Natural killer cell (primary cell): Measurements from ENCODE around the gene KLK12. TPM values are rescaled to one million over a fixed set of nuclear protein-coding genes. Genes with fewer than 3 reads are reported as not detected.

ENCODE experiments used
- ATAC-seq, 3 donors: fragments of 150-1000 bp in 2 of 3; fragments of 200-7000 bp in 1 of 3; cut with Tn5 transposase; 1 replicate in 1 of 3; 2 replicates in 2 of 3; pipeline ENCODE4 v1.10.0; 2021; ENCODE audit warnings: mild to moderate bottlenecking in 2 of 3, moderate library complexity in 2 of 3
- DNase-seq, 2 donors: peaks; one replicate each; pipeline versions ENCODE4 v3.0.0 to v3.0.0-alpha.2; 2013 to 2021; ENCODE audit warnings: mixed read lengths in 1 of 2
- H3K27ac ChIP-seq: one replicate; pipeline ENCODE4 v1.5.1; 2013; ENCODE audit warnings: mild to moderate bottlenecking, low read length
- H3K27me3 ChIP-seq: one replicate; pipeline ENCODE4 v1.6.1; 2013; ENCODE audit warnings: low read length; ENCODE audit not compliant: control insufficient read depth, insufficient read depth
- H3K36me3 ChIP-seq: one replicate; pipeline ENCODE4 v1.6.1; 2013; ENCODE audit warnings: low read length; ENCODE audit not compliant: control insufficient read depth, insufficient read depth
- H3K4me1 ChIP-seq: one replicate; pipeline ENCODE4 v1.6.1; 2013; ENCODE audit warnings: low read length; ENCODE audit not compliant: control insufficient read depth, insufficient read depth
- H3K4me3 ChIP-seq: one replicate; pipeline ENCODE4 v1.5.1; 2013; ENCODE audit warnings: low read length
- H3K9me3 ChIP-seq: one replicate; pipeline ENCODE4 v1.6.1; 2013; ENCODE audit warnings: low read length; ENCODE audit not compliant: control insufficient read depth, insufficient read depth
- H3K27ac Mint-ChIP-seq, 2 donors: one replicate each; pipeline ENCODE4 v1.8.0; 2022; ENCODE audit warnings: mild to moderate bottlenecking in 2 of 2, mixed read lengths in 2 of 2, moderate library complexity in 1 of 2
- H3K27me3 Mint-ChIP-seq, 2 donors: one replicate each; pipeline ENCODE4 v1.8.0; 2022; ENCODE audit warnings: low read depth in 2 of 2, mixed read lengths in 2 of 2
- H3K36me3 Mint-ChIP-seq: one replicate; pipeline ENCODE4 v1.8.0; 2022; ENCODE audit warnings: mixed read lengths
- H3K4me1 Mint-ChIP-seq, 2 donors: one replicate each; pipeline ENCODE4 v1.8.0; 2022; ENCODE audit warnings: mixed read lengths in 2 of 2
- H3K4me3 Mint-ChIP-seq: one replicate; pipeline ENCODE4 v1.8.0; 2022; ENCODE audit warnings: mild to moderate bottlenecking, moderate library complexity, mixed read lengths
- H3K9me3 Mint-ChIP-seq, 2 donors: one replicate each; pipeline ENCODE4 v1.8.0; 2022; ENCODE audit warnings: mixed read lengths in 2 of 2
- WGBS: methylation state at CpG from one replicate; pipeline ENCODE4 v1.1.7; 2013; ENCODE audit warnings: missing lambda C conversion rate; ENCODE audit not compliant: insufficient coverage; 5-methylcytosine and 5-hydroxymethylcytosine counted together
- intact Hi-C: fragments of 100-400 bp; cut with micrococcal nuclease; formaldehyde crosslinking; loops from one replicate; pipeline ENCODE4 v1.14.2; 2022
- total RNA-seq, 4 donors: library from RNA; stranded (reverse); fragments of 120-200 nt in 1 of 4; gene quantifications; one replicate each; pipeline versions ENCODE4 v1.2.3 to v1.2.4, GENCODE V29; 2013 to 2022
- TF ChIP-seq, protein P1 (sequence below): fragments of 200-600 bp; IDR thresholded peaks from one replicate; pipeline ENCODE4 v1.8.0; 2022; ENCODE audit warnings: antibody characterized with exemption

Gene KLK12
- total RNA-seq, 3 donors from 2014 or later (not counting 1 experiment from before 2014, with no cell fraction given) = not detected

DNA sequence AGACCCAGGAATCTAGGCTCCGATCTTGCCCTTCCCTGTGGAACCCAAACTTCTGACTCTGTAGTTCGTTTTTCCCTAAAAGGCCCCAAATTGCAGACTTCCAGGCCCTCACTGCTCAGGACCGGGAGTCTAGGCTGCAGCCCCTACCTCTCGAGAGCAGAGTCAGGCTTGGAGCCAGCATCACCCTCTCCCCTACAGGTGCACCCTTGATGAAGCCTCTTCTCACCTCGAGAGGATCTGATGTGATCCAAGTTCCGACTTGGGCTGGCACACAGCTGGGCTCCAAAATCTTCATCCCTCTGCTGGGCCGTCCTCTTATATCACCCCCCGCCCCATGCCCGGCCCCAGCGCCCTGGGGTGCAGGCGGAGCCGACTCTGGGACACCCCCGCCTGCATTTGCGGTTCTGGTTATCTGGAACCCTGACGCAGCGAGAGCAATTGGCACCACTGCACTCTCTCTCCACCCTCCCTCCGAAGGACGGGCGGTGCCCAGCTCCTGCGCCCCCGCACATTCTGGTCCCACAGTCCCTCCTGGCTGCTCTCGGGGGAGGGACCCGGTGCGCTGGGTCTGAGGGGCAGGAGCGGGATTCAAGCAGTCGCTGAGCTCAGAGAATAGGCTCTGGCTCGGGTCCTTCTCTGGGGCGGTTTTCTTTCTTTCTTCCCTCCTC lies 51.0 kb downstream of the KLK12 start, which contains the start of gene KLK7:
Gene KLK7 (minus strand): TSS at position 293 of the 668 bp plus-strand sequence. CDS start 1,518 bp downstream, outside the sequence.
- peaks cover 22 to 39% of the 10 kb centered on the region in 2 donors for H3K27me3 Mint-ChIP-seq
- H3K4me1 Mint-ChIP-seq = no peaks in the 10 kb centered on the region
- H3K9me3 Mint-ChIP-seq = no peaks in the 10 kb centered on the region

DNA sequence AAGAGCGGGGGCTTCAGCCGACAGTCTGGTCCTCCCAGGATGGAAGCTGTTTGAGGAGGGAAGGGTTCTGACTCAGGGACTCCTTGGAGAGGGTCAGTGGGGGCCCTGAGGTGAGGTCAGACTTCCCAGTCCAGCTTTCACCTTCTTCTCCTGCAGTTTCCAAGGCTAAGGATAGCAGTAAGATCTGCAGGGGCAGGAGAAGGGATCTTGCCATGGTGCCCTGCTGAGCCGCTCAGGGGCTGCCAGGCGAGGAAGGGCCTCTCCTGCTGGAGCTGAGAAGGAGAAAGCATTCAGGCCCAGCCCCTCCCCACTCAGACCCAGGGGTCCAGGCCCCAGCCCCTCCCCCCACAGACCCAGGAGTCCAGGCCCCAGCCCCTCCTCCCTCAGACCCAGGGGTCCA lies 52.6 kb downstream of the KLK12 start:
- no peaks in the 10 kb centered on the region for H3K36me3 ChIP-seq
- ATAC-seq (no peak), DNase-seq (no peak)
- Mint-ChIP-seq H3K36me3 (no peaks in the 10 kb centered on the region), H3K4me1 (no peaks in the 10 kb centered on the region), H3K27ac (no peak overlapping the region), H3K27me3 (peaks cover 24 to 34% of the 10 kb centered on the region in 2 donors), H3K4me3 (no peak overlapping the region), H3K9me3 (no peaks in the 10 kb centered on the region)
- H3K27me3 ChIP-seq = peaks cover 2% of the 10 kb centered on the region
- H3K4me3 ChIP-seq = no peak overlapping the region
- no peaks in the 10 kb centered on the region for H3K4me1 ChIP-seq
- H3K9me3 ChIP-seq = no peaks in the 10 kb centered on the region
- whole genome bisulfite sequencing = 85% methylated on average over 4 of the region's 4 CpGs
- no peak overlapping the region for H3K27ac ChIP-seq
- intact Hi-C loops = no loop called here
- TF ChIP-seq, protein P1, sequence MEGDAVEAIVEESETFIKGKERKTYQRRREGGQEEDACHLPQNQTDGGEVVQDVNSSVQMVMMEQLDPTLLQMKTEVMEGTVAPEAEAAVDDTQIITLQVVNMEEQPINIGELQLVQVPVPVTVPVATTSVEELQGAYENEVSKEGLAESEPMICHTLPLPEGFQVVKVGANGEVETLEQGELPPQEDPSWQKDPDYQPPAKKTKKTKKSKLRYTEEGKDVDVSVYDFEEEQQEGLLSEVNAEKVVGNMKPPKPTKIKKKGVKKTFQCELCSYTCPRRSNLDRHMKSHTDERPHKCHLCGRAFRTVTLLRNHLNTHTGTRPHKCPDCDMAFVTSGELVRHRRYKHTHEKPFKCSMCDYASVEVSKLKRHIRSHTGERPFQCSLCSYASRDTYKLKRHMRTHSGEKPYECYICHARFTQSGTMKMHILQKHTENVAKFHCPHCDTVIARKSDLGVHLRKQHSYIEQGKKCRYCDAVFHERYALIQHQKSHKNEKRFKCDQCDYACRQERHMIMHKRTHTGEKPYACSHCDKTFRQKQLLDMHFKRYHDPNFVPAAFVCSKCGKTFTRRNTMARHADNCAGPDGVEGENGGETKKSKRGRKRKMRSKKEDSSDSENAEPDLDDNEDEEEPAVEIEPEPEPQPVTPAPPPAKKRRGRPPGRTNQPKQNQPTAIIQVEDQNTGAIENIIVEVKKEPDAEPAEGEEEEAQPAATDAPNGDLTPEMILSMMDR = no peak

More for the DNA sequence above, 51.0 kb downstream of the KLK12 start, which contains the start of gene KLK7:
- Histone ChIP-seq H3K36me3 (no peaks in the 10 kb centered on the region), H3K27me3 (peaks cover 2% of the 10 kb centered on the region), H3K9me3 (no peaks in the 10 kb centered on the region), H3K4me3 (no peak within 1 kb of the TSS), H3K27ac (no peak within 1 kb of the TSS), H3K4me1 (no peaks in the 10 kb centered on the region)
- ATAC-seq (no peak), DNase-seq (no peak)
- Mint-ChIP-seq H3K27ac (no peak within 1 kb of the TSS), H3K4me3 (no peak within 1 kb of the TSS), H3K36me3 (no peaks in the 10 kb centered on the region)
- WGBS = 17% methylated on average over 28 of the region's 28 CpGs
- TF ChIP-seq, protein P1 = no peak
- intact Hi-C loops = no loop called here

DNA sequence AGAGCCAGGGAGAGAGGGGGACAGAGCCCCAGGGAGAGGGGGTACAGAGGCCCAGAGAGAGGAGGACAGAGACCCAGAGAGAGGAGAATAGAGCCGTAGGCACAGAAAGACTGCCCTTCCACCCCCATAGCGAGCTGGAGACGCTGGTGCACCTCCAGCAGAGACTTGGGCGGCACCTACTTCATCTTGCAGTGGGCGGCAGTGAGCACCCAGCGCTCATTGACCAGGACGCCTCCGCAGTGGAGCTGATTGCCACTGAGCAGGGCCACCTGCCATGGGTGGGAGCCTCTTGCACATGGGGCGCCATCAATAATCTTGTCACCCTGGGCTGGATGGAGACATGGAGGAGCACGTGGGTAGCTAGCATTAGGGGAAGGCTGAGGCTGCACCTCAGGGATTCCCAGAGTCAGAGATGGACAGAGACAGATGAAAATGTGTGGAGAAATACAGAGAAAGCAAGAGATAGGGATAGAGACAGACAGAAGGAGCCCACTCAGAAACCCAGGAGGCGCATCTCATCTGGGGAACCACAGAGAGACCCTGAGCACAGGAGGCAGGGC lies 53.1 kb downstream of the KLK12 start:
- Mint-ChIP-seq H3K4me3 (no peak overlapping the region), H3K4me1 (no peaks in the 10 kb centered on the region), H3K27me3 (peaks cover 25 to 38% of the 10 kb centered on the region in 2 donors), H3K9me3 (no peaks in the 10 kb centered on the region), H3K36me3 (no peaks in the 10 kb centered on the region), H3K27ac (no peak overlapping the region)
- no peaks in the 10 kb centered on the region for H3K4me1 ChIP-seq
- TF ChIP-seq, protein P1 = no peak
- DNase-seq (no peak), ATAC-seq (no peak)
- no peak overlapping the region for H3K27ac ChIP-seq
- intact Hi-C loops = no loop called here
- no peak overlapping the region for H3K4me3 ChIP-seq
- no peaks in the 10 kb centered on the region for H3K9me3 ChIP-seq
- peaks cover 2% of the 10 kb centered on the region for H3K27me3 ChIP-seq
- WGBS = 69% methylated on average over 11 of the region's 11 CpGs
- no peaks in the 10 kb centered on the region for H3K36me3 ChIP-seq
